Stimulated activated CD4-positive, alpha-beta T cell treated with anti-CD3 and anti-CD28 coated beads, Interleukin-15, amount 100 ng/mL, for 1 hour (primary cell): ENCODE measurements around the gene TEX19.
"Not testable (repeated sequence)": the region's sequence is repeated elsewhere in the genome, so short reads cannot be mapped to it uniquely, and the experiment has no call there.

ENCODE experiments used
- DNase-seq, 2 donors: peaks; one replicate each; pipeline ENCODE4 v3.0.0-alpha.2; 2020; ENCODE audit warnings: low read depth in 1 of 2, low spot score in 1 of 2

The TEX19 gene

DNA sequence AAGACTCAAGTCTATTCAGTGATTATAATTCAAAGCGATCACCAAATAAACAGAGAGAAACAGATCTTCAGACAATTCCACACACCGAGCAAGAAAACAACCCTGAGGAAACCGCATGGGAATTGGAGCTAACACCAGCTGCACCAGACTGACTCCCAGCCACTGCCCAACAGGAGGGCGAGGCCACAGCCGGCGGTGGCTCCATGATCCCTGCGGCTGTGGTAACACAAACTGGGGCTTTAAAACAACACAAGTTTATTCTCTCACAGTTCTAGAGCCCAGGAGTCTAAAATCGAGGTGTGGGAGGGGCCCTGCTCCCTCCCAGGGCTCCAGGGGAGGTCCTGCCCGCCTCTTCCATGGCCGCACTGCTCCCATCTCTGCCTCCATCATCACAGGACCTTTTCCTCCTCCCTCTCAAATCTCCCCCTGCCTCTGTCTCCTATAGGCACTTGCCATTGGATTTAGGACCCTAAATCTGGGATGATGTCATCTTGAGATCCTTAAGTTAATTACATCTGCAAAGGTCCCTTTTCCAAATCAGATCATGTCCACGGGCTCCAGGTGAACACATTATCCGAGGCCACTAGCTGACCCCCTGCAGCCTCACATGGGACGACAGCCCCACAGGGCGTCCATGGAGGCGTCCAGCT lies 49.4 kb downstream of the TEX19 start:
- no peak for DNase-seq

DNA sequence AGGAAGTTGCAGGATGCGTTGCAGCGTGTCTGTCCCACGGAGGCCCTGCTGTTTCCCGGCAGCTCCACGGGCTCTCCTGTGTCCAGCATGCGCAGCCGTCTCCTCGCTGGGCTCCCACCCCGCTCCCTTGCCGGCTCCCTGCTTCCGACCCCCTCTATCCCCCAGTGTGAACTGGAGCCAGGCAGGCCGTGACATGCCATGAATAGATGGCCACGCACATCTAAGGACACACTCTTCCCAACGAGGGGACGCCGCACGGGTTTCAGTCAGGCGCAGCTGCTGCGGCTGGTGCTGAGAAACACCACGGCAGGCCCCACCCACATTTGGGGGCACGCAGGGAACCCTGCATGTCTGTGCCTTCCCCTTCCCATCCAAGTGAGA lies 49.9 kb downstream of the TEX19 start:
- no peak for DNase-seq

DNA sequence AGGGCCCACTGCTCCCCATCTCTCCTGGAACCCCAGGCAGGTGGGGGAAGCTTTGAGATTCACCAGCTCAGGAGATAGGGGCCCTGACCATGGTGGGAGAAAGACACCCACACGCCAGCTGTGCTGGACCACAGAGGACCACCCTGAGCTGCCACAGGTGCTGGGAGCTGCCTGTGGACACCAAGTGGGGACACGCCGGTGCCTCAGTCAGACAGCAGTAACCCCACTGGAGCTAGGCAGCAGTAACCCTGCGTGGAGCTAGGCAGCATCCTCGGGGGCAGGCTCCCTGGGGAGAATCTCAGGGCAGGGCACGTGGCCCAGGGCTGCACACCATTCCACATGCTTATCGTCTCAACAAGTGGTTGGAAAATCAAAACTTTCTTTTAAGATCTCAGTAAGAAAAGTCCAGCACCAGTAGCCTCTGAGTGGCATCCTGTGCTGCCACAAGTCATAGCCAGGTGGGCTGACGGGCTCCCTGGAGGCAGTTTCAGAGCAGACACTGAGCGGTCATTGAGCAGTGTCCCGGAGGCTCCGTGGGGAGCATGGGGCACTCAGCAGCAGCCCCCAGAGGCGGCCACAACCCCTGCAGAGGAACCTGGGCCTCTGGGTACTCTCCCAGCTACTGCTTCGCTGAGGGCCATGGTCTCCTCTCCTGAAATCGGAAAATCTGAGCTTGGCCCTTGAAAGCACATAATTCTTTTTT lies 51.1 kb downstream of the TEX19 start:
- no peak for DNase-seq

DNA sequence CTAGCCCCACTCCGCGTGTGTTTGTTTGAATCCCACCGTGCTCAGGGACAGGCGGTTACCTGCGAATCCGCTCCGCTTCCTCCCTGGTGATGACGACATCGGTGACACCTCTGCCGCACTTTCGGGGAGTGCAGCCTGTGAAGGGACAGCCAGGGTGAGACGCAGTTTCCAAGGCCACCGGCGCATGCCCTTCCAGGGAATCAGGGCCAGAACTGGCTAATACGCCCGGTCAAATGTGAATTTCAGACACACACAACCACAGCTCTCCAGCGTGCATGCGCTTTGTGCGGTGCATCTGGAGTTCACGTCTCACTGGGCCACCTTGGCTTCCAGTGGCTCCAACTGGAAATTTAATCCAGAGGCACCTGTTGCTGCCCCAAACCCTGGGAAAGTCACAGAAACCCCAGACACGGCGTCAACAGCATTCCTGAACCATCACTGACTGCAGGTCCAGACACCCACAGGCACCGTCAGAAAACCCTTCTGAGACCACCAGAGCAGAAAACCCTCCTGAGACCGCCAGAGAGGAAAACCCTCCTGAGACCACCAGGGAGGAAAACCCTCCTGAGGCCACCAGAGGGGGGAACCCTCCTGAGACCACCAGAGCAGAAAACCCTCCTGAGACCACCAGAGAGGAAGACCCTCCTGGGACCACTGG lies 52.5 kb downstream of the TEX19 start:
- no peak for DNase-seq

- DNase-seq = not testable (repeated sequence)
Measured at GRCh38 chr17:82412081-82412480, 53.0 kb downstream of the TEX19 start.

- DNase-seq = no peak
Measured at GRCh38 chr17:82412535-82413520, 53.8 kb downstream of the TEX19 start.
